GM20000 (cell line): Measurements from ENCODE around the gene ECE1.
A peak's percentile ranks its signal among the peaks of the same experiment; 100 is the strongest.
"Not testable (repeated sequence)": the region's sequence is repeated elsewhere in the genome, so short reads cannot be mapped to it uniquely, and the experiment has no call there.

Source experiments
- DNase-seq: peaks from one replicate; pipeline ENCODE4 v3.0.0; 2012; ENCODE audit warnings: low spot score
- CTCF ChIP-seq: IDR thresholded peaks from 2 replicates; pipeline ENCODE4 v1.5.1; 2012; ENCODE audit warnings: mild to moderate bottlenecking, control low read depth; ENCODE audit errors: extremely low read depth, missing control alignments

The ECE1 gene

GRCh38 chr1:21175324-21175669 is 115.0 kb downstream of the ECE1 start:
- DNase-seq = peak; percentile 25

GRCh38 chr1:21174654-21175323 is 115.5 kb downstream of the ECE1 start:
- DNase-seq = no peak
- TF ChIP-seq CTCF = no peak

More at GRCh38 chr1:21175324-21175669, 115.0 kb downstream of the ECE1 start:
- no peak for TF ChIP-seq CTCF

- TF ChIP-seq CTCF = no peak
- no peak for DNase-seq
Observed at GRCh38 chr1:21174230-21174629, 116.0 kb downstream of the ECE1 start.

- DNase-seq = not testable (repeated sequence)
Observed at GRCh38 chr1:21173096-21173495, 117.2 kb downstream of the ECE1 start.

- DNase-seq = not testable (repeated sequence)
Observed at GRCh38 chr1:21170837-21171236, 119.4 kb downstream of the ECE1 start.

GRCh38 chr1:21168444-21168843 is 121.8 kb downstream of the ECE1 start:
- TF ChIP-seq CTCF = no peak

More at GRCh38 chr1:21168444-21168843, 121.8 kb downstream of the ECE1 start:
- no peak for DNase-seq
